ENCODE results near the gene FNIP1.
"Not testable (repeated sequence)": the region's sequence is repeated elsewhere in the genome, so short reads cannot be mapped to it uniquely, and the experiment has no call there.

Gene FNIP1

DNA sequence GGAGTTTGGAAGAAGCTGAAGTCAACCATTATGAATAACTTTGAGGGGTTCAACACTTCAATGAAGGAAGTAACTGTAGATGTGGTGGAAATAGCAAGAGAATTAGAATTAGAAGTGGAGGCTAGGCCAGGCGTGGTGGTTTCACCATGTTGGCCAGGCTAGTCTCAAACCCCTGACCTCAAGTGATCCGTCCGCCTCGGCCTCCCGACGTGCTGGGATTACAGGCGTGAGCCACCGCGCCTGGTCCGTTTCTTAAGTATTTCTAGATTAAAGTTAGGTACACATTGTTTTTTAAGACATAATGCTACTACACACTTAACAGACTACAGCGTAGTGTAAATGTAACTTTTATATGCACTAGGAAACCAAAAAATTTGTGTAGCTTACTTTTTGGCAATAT is 14.1 kb downstream of the FNIP1 start:
- DNase-seq (ENCODE audit: low read depth): no peak
- no peak overlapping the region for H3K4me3 ChIP-seq (ENCODE audit: low read depth, low read length)
- in situ Hi-C loops (cut with HindIII; ENCODE audit: low sequenced_read_pairs): no loop called here
- TF ChIP-seq, protein P1, sequence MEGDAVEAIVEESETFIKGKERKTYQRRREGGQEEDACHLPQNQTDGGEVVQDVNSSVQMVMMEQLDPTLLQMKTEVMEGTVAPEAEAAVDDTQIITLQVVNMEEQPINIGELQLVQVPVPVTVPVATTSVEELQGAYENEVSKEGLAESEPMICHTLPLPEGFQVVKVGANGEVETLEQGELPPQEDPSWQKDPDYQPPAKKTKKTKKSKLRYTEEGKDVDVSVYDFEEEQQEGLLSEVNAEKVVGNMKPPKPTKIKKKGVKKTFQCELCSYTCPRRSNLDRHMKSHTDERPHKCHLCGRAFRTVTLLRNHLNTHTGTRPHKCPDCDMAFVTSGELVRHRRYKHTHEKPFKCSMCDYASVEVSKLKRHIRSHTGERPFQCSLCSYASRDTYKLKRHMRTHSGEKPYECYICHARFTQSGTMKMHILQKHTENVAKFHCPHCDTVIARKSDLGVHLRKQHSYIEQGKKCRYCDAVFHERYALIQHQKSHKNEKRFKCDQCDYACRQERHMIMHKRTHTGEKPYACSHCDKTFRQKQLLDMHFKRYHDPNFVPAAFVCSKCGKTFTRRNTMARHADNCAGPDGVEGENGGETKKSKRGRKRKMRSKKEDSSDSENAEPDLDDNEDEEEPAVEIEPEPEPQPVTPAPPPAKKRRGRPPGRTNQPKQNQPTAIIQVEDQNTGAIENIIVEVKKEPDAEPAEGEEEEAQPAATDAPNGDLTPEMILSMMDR (IDR thresholded peaks at IDR 0.05; ENCODE audit: low read depth, low read length, missing control alignments): no peak

DNA sequence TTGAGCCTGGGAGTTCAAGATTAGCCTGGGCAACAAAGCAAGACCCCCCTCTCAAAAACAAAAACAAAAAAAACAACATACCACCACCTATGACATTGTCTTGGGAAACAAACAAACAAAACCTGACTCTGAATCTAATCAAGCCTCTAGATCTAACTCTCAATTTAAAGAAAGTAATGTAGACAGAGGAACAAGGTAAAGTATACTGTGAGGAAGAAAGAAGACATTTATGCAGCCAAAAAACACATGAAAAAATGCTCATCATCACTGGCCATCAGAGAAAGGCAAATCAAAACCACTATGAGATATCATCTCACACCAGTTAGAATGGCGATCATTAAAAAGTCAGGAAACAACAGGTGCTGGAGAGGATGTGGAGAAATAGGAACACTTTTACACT is 18.7 kb downstream of the FNIP1 start:
- H3K4me3 ChIP-seq (ENCODE audit: low read depth, low read length); DNase-seq (ENCODE audit: low read depth); in situ Hi-C loops (cut with HindIII; ENCODE audit: low sequenced_read_pairs): not testable (repeated sequence)

DNA sequence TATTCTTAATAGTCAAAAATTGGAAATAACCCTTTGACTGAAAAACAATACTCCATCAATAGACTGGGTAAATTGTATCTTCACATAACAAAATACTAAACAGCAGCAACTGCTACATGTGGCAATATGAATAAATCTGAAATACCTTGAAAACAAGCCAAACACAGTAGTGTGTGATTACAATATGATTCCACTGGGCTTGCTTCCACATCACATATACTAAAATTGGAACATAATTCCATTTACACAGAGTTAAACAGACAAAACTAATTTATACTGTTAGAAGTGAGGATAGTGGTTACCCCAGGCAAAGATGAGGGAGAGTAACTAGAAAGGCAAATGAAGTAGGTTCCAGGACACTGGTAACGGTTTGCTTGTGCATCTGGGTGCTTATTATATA is 20.4 kb downstream of the FNIP1 start:
- H3K4me3 ChIP-seq (ENCODE audit: low read depth, low read length): no peak overlapping the region
- in situ Hi-C loops (cut with HindIII; ENCODE audit: low sequenced_read_pairs): no loop called here
- no peak for DNase-seq (ENCODE audit: low read depth)
- TF ChIP-seq, protein P1 (IDR thresholded peaks at IDR 0.05; ENCODE audit: low read depth, low read length, missing control alignments): no peak

DNA sequence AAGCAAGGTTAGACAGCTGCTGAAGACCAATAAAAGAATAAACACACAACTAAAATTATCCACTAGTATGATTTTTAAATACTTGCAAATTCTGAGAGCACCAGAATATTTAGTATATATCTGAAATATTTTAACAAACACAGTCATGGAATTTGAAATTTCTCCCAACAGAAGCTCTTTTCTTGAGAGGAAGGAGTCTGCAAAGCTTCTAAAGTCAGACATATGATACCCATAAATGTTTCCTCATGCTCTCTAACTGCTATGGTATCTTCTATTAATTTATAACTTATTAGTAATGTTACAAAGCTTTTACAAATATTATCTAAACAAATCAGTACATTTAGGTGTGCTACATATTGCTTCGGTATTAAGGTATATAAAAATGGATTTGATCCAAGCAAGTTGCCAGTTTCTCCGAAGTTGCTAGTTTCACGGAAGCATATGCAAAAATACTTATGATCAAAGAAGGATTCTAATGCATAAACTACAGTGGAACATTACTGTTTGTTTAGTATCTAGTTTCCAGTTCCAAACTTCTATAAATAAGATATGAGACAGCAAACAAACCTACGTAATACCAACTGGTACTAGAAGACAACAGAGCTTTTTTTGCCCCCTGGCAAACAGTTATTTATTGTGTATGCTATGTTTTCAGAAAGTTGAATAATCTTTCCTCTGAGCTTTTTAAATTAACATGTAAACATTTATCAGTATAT is 22.0 kb downstream of the FNIP1 start:
- TF ChIP-seq, protein P1 (IDR thresholded peaks at IDR 0.05; ENCODE audit: low read depth, low read length, missing control alignments): no peak
- no peak for DNase-seq (ENCODE audit: low read depth)
- in situ Hi-C loops (cut with HindIII; ENCODE audit: low sequenced_read_pairs): no loop called here
- no peak overlapping the region for H3K4me3 ChIP-seq (ENCODE audit: low read depth, low read length)

DNA sequence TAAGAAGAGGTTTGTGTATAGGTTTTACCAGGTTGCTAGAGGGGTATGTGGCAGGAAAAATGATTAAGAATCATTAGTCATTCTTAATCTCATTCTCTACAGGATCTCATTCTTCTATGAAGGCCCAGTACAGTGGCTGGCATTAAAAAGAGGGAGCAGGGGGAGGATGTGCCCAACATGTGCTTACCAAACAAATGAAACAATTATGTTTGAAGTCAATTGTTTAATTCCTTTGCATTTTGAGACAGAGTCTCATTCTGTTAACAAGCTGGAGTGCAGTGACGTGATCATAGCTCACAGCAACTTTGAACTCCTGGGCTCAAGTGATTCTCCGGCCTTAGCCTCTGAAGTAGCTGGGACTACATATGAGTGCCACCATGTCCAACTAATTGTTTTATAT is 23.0 kb downstream of the FNIP1 start:
- TF ChIP-seq, protein P1 (IDR thresholded peaks at IDR 0.05; ENCODE audit: low read depth, low read length, missing control alignments): no peak
- DNase-seq (ENCODE audit: low read depth): no peak
- in situ Hi-C loops (cut with HindIII; ENCODE audit: low sequenced_read_pairs): no loop called here
- H3K4me3 ChIP-seq (ENCODE audit: low read depth, low read length): no peak overlapping the region

DNA sequence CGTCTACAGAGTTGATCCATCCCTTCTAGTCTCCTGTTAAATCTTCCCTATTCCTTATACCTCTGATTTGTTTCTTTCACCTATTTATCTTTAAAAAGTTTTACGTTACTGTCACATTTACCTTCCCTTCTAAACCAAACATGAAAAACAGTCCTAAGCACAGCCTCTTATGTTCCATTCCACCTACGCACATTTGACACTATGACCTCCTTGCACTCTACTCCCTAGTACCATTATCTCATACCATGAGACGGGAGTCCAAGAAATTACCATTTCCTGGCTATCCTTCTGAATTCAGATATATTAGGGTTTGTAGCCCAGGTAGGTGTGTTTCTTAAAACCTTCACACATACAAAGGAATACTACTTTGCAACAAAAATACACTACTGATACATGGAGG is 25.1 kb downstream of the FNIP1 start:
- TF ChIP-seq, protein P1 (IDR thresholded peaks at IDR 0.05; ENCODE audit: low read depth, low read length, missing control alignments): no peak
- in situ Hi-C loops (cut with HindIII; ENCODE audit: low sequenced_read_pairs): no loop called here
- H3K4me3 ChIP-seq (ENCODE audit: low read depth, low read length): no peak overlapping the region
- DNase-seq (ENCODE audit: low read depth): no peak

DNA sequence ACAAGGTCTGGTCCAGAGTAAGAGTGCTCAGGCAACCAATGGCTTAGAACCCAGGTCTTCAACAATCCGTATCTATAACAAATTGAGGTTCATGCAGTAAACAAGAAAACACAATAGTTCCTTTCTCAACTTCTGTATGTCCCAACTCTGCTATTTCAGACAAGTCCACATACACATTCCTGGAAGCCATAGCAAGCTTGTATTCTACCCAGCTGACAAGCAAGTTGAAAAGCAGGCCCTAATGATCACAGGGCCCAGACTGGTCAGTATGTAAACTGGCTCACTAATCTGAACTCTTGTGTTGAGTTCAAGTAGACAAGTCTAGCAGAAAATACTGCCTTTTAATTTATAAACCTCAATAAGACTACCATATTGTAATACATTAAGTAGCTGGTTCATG is 26.9 kb downstream of the FNIP1 start:
- in situ Hi-C loops (cut with HindIII; ENCODE audit: low sequenced_read_pairs): no loop called here
- TF ChIP-seq, protein P1 (IDR thresholded peaks at IDR 0.05; ENCODE audit: low read depth, low read length, missing control alignments): no peak
- H3K4me3 ChIP-seq (ENCODE audit: low read depth, low read length): no peak overlapping the region
- DNase-seq (ENCODE audit: low read depth): no peak
